Dedifferentiated amniotic fluid mesenchymal stem cell (primary cell): ENCODE measurements around the gene PLK3.
"Not testable (repeated sequence)": the region's sequence is repeated elsewhere in the genome, so short reads cannot be mapped to it uniquely, and the experiment has no call there.

Experiments
- DNase-seq: peaks from one replicate; pipeline ENCODE4 v3.0.0-alpha.2; 2016; ENCODE audit errors: extremely low spot score

Gene PLK3

GRCh38 chr1:44787506-44787905, 12.7 kb upstream of the PLK3 start:
- DNase-seq: no peak

GRCh38 chr1:44788120-44788860, 11.9 kb upstream of the PLK3 start, which contains the start of gene BEST4:
Gene BEST4 (minus strand): TSS chr1:44788170. CDS start chr1:44787705, 465 bp downstream.
- no peak for DNase-seq

- no peak for DNase-seq
Measured at GRCh38 chr1:44790968-44791801, 9.0 kb upstream of the PLK3 start.

GRCh38 chr1:44792736-44793502, 7.3 kb upstream of the PLK3 start:
- no peak for DNase-seq

GRCh38 chr1:44797886-44798285, 2.3 kb upstream of the PLK3 start:
- DNase-seq: not testable (repeated sequence)

- no peak for DNase-seq
Measured at GRCh38 chr1:44798481-44799365, 1.5 kb upstream of the PLK3 start.

GRCh38 chr1:44801491-44802305, 1.5 kb downstream of the PLK3 start:
- DNase-seq: no peak

DNA sequence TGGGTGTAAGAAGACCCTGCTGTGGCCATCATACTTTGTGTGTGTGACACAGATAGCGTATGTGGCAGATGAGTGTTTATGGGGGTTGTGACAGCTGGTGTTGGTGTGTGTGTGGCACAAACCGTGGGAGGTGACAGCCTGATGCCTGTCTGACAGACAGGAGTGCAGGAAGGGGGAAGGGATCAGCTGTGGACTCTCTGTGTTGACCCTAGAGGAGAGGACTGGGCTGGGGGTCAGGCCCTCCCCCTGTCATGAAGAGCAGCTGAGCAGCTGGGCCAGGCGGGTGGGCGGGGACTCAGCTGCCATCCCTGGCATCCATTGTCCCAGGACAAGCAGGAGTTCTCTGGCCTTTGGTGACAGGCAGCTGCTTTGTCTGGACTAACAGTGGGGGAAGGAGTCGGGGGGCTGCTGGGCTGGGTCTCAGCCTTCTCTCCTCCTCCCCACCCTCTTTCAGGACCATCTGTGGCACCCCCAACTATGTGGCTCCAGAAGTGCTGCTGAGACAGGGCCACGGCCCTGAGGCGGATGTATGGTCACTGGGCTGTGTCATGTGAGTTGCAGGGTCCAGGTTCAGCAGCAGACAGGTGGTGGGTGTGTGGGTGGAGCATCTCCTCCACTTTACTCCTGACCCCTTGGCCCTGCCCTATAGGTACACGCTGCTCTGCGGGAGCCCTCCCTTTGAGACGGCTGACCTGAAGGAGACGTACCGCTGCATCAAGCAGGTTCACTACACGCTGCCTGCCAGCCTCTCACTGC, 2.3 kb downstream of the PLK3 start:
- no peak for DNase-seq

DNA sequence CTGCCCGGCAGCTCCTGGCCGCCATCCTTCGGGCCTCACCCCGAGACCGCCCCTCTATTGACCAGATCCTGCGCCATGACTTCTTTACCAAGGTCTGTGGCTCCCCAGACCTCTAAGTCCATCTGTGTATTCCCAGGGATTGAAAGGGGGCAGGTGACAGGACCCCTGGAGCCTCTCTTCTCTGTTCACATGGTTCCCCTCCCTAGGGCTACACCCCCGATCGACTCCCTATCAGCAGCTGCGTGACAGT, 2.8 kb downstream of the PLK3 start:
- DNase-seq: no peak

DNA sequence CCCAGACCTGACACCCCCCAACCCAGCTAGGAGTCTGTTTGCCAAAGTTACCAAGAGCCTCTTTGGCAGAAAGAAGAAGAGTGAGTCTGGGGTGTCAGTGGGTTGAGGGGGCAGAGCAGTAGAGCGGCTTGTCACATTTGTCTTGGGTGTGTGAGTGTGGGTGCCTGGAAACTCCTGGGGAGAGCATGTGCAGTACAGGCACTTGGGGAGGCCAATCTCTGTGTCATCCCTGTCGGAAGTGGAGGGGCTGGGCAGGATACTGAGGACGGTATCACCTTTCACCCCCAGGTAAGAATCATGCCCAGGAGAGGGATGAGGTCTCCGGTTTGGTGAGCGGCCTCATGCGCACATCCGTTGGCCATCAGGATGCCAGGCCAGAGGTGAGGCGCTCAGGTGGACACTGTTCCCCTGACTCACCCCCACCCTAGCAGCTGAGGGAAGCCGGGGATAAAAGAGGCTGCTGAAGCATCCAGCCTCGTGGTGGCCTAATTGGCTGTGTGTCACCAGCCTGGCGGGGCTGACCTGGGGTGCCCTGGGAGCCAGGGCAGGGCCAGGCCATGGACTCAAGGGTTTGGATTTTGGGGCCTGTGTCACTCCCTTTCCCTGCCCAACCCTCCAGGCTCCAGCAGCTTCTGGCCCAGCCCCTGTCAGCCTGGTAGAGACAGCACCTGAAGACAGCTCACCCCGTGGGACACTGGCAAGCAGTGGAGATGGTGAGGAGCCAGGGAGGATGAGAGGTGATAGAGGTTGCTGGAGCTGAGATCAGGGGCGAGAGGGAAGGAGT, 3.3 kb downstream of the PLK3 start:
- DNase-seq: no peak

DNA sequence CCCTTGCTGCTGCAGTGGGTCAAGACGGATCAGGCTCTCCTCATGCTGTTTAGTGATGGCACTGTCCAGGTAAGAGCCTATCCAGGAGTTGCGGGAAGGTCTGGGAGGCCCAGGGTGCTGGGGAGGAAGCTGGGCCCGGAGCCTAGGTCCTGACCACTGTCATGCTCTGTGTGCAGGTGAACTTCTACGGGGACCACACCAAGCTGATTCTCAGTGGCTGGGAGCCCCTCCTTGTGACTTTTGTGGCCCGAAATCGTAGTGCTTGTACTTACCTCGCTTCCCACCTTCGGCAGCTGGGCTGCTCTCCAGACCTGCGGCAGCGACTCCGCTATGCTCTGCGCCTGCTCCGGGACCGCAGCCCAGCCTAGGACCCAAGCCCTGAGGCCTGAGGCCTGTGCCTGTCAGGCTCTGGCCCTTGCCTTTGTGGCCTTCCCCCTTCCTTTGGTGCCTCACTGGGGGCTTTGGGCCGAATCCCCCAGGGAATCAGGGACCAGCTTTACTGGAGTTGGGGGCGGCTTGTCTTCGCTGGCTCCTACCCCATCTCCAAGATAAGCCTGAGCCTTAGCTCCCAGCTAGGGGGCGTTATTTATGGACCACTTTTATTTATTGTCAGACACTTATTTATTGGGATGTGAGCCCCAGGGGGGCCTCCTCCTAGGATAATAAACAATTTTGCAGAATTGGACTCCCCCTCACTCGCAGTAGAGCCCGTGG, 5.3 kb downstream of the PLK3 start:
- no peak for DNase-seq

DNA sequence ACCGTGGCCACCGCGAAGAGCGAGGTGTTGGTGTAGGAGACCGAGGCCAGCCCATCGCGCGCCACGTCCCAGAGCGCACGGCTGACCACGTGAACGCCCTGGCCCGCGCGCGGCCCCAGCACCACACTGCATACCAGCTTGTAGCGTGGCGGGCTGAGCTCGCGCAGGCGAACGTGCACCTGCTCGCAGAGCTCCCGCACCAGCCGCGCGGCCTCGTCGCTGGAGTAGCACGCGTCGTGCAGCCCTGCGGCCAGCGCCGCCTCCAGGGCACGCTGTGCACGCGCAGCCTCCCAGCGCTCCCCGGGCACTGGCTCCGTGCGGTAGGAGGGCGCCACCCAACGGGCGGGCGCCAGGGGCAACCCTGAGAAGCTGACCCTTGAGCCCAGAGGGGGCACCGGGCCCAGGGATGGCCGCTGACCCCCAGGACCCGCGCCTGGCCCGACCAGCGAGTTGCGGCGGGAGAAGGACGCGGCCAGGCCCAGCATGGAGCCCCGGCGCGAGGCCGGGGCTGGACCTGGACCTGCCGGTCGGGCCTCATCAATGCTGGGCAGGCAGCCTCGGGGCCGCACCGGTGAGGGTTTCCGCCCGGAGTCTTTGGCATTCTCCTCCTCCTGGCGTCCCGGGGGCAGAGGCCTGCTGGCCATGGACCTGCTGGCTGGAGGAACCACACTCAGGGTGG, 6.0 kb downstream of the PLK3 start:
- no peak for DNase-seq

DNA sequence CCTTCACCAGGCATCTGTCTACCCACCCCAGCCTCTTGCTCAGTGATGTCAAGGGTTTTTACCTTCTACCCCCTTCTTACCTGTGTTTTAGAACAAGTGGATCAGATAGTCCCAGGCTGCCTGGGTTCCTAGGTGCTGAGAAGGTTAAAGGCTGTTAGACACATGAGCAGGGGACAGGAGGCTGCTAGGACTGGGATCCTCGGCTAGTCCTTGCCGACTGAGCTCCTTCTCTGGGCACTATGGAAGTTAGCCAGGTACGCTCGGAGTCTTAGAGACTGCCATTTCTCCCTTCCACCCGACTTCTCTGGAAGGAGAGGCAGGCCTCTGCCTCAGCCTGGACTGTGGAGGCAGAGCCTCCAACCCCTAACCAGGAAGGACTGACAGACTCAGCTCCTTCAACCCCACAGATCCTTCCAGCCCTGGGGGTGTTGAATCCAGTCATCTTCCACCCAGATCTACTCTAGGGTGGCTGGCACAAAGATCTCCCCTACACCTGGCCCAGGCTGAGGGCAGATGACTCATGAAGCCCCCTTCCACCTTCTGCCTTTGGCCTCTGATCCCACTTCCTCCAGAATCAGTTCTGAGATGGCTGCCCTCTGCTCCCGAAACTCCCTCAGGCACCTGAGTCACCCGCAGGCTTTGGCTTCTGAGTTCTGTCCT, 6.7 kb downstream of the PLK3 start, which contains the start of gene DYNLT4:
Gene DYNLT4, minus strand, starts transcription at position 648 of the 660 bp plus-strand sequence. CDS start 683 bp downstream, outside the sequence.
- no peak for DNase-seq

- peak; percentile 99 for DNase-seq
Measured at GRCh38 chr1:44807364-44808062, 7.3 kb downstream of the PLK3 start.

- DNase-seq: peak; percentile 93
Measured at GRCh38 chr1:44808063-44808937, 8.1 kb downstream of the PLK3 start, which contains the start of gene BTBD19. Gene BTBD19 (plus strand): TSS chr1:44808523. CDS start chr1:44808821, 298 bp downstream.
